Body of pancreas (tissue), 4 donors: Measurements from ENCODE around the gene SEC14L2. TPM values are rescaled to one million over a fixed set of nuclear protein-coding genes. Genes with fewer than 3 reads are reported as not detected.

ENCODE experiments used
- ATAC-seq: fragments of 150-250 bp; one replicate; pipeline ENCODE4 v1.9.1; 2016
- DNase-seq, 4 donors: peaks; one replicate each; pipeline ENCODE4 v3.0.0-alpha.2; 2019
- H3K27ac ChIP-seq, 4 donors: fragments of 200-600 bp; sonication (generic); 1 replicate in 3 of 4; 2 replicates in 1 of 4; pipeline versions ENCODE4 v1.5.1 to v1.6.1; 2016 to 2019; ENCODE audit warnings: mild to moderate bottlenecking in 1 of 4, mixed read lengths in 1 of 4, moderate library complexity in 1 of 4
- H3K27me3 ChIP-seq, 2 donors: fragments of 200-600 bp; sonication (generic); one replicate each; pipeline ENCODE4 v1.6.0; 2016; ENCODE audit warnings: mild to moderate bottlenecking in 1 of 2
- H3K36me3 ChIP-seq, 2 donors: fragments of 200-600 bp; sonication (generic); replicated peaks in 1 of 2; 2 replicates each; pipeline ENCODE4 v1.5.1; 2016; ENCODE audit warnings: low read depth in 2 of 2; ENCODE audit not compliant: insufficient read depth in 1 of 2
- H3K4me1 ChIP-seq: fragments of 200-600 bp; sonication (generic); one replicate; pipeline ENCODE4 v1.6.0; 2016
- H3K4me3 ChIP-seq, 2 donors: fragments of 200-600 bp; sonication (generic); 1 replicate in 1 of 2; 2 replicates in 1 of 2; pipeline ENCODE4 v1.5.1; 2016 to 2019
- H3K9me3 ChIP-seq, 3 donors: fragments of 200-600 bp; sonication (generic); 1 replicate in 2 of 3; 2 replicates in 1 of 3; pipeline ENCODE4 v1.5.1; 2016
- POLR2A ChIP-seq, 3 donors: fragments of 450-650 bp; IDR thresholded peaks; one replicate each; pipeline ENCODE4 v1.6.1; 2016; ENCODE audit warnings: antibody characterized with exemption in 3 of 3, mild to moderate bottlenecking in 2 of 3
- WGBS, 2 donors: methylation state at CpG; one replicate each; pipeline ENCODE4 v1.1.5; 2017; 5-methylcytosine and 5-hydroxymethylcytosine counted together
- intact Hi-C: fragments of 100-400 bp; cut with DNase I; formaldehyde crosslinking; loops from one replicate; pipeline ENCODE4 v1.15.1; 2023
- total RNA-seq, 2 donors: library from RNA; depleted of rRNA; stranded (reverse); fragments of >200 nt; gene quantifications; one replicate each; pipeline ENCODE4 v1.1.0, GENCODE V29; 2016
- TF ChIP-seq, protein P1 (sequence below), 7 experiments: fragments of 450-650 bp in 4 of 7; fragments of 200-600 bp in 3 of 7; sonication (generic) in 3 of 7; IDR thresholded peaks; one replicate each; pipeline ENCODE4 v1.5.1; 2016 to 2019; ENCODE audit warnings: antibody characterized with exemption in 7 of 7

Gene SEC14L2
- total RNA-seq, 2 donors from 2014 or later = 0.33 to 3.9 TPM

DNA sequence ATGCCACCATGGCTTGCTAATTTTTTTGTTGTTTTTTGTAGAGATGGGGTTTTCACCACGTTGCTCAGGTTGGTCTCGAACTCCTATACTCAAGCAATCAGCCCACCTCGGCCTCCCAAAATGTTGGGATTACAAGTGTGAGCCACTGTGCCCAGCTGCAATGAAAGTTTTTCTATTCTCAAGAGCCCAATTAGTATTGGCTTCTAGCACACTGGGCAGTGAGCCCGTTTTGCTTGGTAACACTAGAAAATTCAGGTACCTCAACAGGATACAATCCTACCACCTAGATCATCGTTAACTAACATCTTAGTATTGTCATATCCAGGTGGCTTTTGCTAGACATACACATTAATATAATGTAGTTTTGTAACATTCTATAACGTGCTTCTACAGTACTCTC is 56.0 kb downstream of the SEC14L2 start:
- no peak for ATAC-seq

DNA sequence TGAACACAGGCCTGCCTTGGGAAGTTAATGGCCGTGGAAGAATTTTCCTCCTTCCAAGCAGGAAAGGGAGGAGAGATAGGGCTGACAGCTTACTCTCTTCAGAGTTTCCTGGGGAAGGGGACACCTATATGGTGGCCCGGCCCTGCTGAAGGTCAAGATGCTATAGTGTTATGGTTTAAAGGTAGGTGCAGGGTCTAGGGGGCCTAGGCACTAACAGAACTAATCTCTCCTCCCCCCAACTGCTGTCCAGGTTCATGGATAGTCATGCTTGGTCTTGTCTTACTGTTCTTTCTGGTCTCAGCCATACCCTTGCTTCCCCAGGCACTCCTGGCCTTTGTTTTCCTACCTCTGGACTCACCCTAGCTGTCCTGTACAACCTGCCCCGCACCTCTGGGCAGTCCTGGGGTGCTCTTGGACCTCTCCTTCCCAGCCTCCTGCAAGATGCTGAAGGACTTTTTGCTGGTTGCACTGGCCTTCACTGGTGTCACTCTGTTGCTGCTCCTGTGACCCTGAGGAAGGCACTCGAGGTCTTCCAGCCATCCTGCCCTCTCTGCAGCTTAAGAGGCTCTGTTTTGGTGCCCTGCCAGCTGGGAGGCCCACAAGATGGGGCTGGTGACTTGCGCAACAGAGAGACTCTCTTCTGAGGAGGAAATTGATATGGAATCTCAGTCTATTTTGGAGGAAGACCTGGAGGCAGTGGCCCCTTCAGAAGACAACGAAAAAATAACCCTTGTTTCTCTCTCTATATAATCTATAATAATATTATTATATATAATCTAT is 57.1 kb downstream of the SEC14L2 start:
- Histone ChIP-seq H3K27me3 (no peaks in the 10 kb centered on the region), H3K27ac (no peak overlapping the region), H3K9me3 (no peaks in the 10 kb centered on the region), H3K4me1 (peaks cover 2% of the 10 kb centered on the region), H3K36me3 (no peaks in the 10 kb centered on the region), H3K4me3 (no peak overlapping the region)
- 52 to 63% methylated on average over 5 to 6 of the region's 6 CpGs for WGBS, 2 donors
- TF ChIP-seq POLR2A (IDR thresholded peaks at IDR 0.05) = no peak
- TF ChIP-seq, protein P1, sequence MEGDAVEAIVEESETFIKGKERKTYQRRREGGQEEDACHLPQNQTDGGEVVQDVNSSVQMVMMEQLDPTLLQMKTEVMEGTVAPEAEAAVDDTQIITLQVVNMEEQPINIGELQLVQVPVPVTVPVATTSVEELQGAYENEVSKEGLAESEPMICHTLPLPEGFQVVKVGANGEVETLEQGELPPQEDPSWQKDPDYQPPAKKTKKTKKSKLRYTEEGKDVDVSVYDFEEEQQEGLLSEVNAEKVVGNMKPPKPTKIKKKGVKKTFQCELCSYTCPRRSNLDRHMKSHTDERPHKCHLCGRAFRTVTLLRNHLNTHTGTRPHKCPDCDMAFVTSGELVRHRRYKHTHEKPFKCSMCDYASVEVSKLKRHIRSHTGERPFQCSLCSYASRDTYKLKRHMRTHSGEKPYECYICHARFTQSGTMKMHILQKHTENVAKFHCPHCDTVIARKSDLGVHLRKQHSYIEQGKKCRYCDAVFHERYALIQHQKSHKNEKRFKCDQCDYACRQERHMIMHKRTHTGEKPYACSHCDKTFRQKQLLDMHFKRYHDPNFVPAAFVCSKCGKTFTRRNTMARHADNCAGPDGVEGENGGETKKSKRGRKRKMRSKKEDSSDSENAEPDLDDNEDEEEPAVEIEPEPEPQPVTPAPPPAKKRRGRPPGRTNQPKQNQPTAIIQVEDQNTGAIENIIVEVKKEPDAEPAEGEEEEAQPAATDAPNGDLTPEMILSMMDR (IDR thresholded peaks at IDR 0.05) = no peak
- DNase-seq (peak in 3 of 4 donors; percentile 23 to 43 (median 35)), ATAC-seq (no peak)
- intact Hi-C loops = no loop called here

More for the DNA sequence above, 56.0 kb downstream of the SEC14L2 start:
- intact Hi-C loops = no loop called here
- H3K27ac ChIP-seq = no peak overlapping the region
- H3K9me3 ChIP-seq = no peaks in the 10 kb centered on the region
- no peaks in the 10 kb centered on the region for H3K36me3 ChIP-seq
- DNase-seq = no peak
- 67% methylated on average over 6 of the region's 6 CpGs for WGBS, 2 donors
- no peaks in the 10 kb centered on the region for H3K4me1 ChIP-seq
- H3K27me3 ChIP-seq = no peaks in the 10 kb centered on the region
- H3K4me3 ChIP-seq = no peak overlapping the region
- no peak for TF ChIP-seq POLR2A (IDR thresholded peaks at IDR 0.05)
- TF ChIP-seq, protein P1 (IDR thresholded peaks at IDR 0.05) = no peak

DNA sequence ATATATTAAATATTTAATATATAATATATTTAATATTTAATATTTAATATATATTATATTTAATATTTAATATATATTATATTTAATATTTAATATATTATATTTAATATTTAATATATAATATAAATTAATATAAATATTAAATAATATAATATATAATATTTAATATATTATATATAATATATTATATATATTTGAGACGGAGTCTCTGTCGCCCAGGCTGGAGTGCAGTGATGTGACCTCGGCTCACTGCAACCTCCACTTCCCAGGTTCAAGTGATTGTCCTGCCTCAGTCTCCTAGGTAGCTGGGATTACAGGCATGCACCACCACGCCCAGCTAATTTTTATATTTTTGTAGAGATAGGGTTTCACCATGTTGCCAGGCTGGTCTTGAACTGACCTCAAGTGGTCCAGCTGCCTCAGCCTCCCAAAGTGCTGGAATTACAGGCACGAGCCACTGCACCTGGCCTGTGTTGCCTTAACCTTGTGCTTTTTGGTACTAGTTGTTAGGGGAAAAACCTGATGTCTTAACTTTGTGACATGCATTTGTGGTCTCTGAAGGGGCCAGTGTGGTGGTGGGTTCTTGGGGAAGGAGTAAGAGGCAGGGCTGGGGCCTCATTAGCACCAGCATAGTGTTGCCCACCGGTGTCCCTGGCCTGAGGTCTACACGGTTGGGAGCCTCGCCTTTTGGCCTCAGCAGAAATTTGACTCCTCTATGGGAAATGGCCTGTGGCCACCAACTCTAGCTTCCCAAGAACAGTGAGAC is 58.4 kb downstream of the SEC14L2 start:
- TF ChIP-seq POLR2A (IDR thresholded peaks at IDR 0.05) = no peak
- TF ChIP-seq, protein P1 (IDR thresholded peaks at IDR 0.05) = no peak
- no peaks in the 10 kb centered on the region for H3K36me3 ChIP-seq
- H3K27me3 ChIP-seq = no peaks in the 10 kb centered on the region
- DNase-seq = no peak
- no peak overlapping the region for H3K27ac ChIP-seq
- intact Hi-C loops = no loop called here
- H3K9me3 ChIP-seq = no peaks in the 10 kb centered on the region
- peaks cover 8% of the 10 kb centered on the region for H3K4me1 ChIP-seq
- H3K4me3 ChIP-seq = no peak overlapping the region
- 81 to 85% methylated on average over 8 of the region's 8 CpGs for WGBS, 2 donors
- ATAC-seq = no peak

DNA sequence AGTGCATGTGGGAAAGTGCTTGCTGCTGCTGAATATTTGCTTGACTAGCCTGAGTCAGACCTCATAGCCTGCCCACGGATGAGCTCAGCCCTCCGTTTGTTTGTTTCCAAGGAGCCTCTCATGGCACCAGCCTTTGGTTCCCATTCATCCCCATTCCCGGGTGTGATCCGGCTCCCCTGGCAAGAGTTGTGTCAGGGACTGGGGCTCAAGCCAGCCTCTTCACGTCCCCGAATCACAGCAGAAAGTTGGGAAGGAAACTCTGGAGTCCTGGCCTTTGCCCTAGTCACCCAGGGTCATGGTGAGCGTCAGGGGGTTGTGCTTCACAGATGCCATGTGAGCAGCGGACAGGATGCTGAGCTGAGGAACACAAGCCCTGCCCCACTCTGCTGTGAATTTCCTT is 61.2 kb downstream of the SEC14L2 start:
- ATAC-seq = no peak
- 79 to 95% methylated on average over 3 to 8 of the region's 8 CpGs for WGBS, 2 donors
- peaks cover 8% of the 10 kb centered on the region for H3K4me1 ChIP-seq
- H3K27ac ChIP-seq = no peak overlapping the region
- intact Hi-C loops = no loop called here
- no peaks in the 10 kb centered on the region for H3K27me3 ChIP-seq
- H3K36me3 ChIP-seq = no peaks in the 10 kb centered on the region
- H3K9me3 ChIP-seq = no peaks in the 10 kb centered on the region
- TF ChIP-seq, protein P1 (IDR thresholded peaks at IDR 0.05) = no peak
- TF ChIP-seq POLR2A (IDR thresholded peaks at IDR 0.05) = no peak
- no peak for DNase-seq
- H3K4me3 ChIP-seq = no peak overlapping the region
